Endothelial cell of umbilical vein (primary cell): ENCODE data around the gene NLRP11. TPM values are rescaled to one million over a fixed set of nuclear protein-coding genes. Genes with fewer than 3 reads are reported as not detected.

Experiments used
- BruUV-seq: library from RNA; stranded (reverse); fragments of 400-500 nt; replicated peaks from 2 replicates; lab custom pipeline; 2021; lab: Mats Ljungman, UMichigan
- CTCF ChIA-PET: fragments of 300-600, 350-600 bp; sonication (Branson Sonifier 250); formaldehyde crosslinking; loops from one replicate; lab custom pipeline; 2021; ENCODE audit warnings: antibody characterized with exemption, inconsistent platforms; lab: Charles Lee
- POLR2A ChIA-PET: fragments of 300-600, 350-600 bp; sonication (Branson Sonifier 250); formaldehyde crosslinking; loops from one replicate; lab custom pipeline; 2021; ENCODE audit warnings: antibody characterized with exemption, inconsistent platforms; lab: Charles Lee
- DNase-seq: peaks from one replicate; pipeline ENCODE4 v3.0.0-alpha.2; 2011; ENCODE audit warnings: low read depth, low spot score
- FAIRE-seq: peaks from 2 replicates; lab custom pipeline; 2011; peaks lifted over from hg19 to GRCh38; lab: Jason Lieb, UNC
- H2AFZ ChIP-seq: 2 replicates; pipeline ENCODE4 v1.6.0; 2012; ENCODE audit warnings: low read depth, low read length, control low read depth, inconsistent platforms
- H3K27ac ChIP-seq: 2 replicates; pipeline ENCODE4 v1.5.1; 2011; ENCODE audit warnings: low read depth, mild to moderate bottlenecking, control low read depth, low read length, moderate library complexity; ENCODE audit not compliant: insufficient read depth
- H3K27me3 ChIP-seq, 2 experiments: 2 replicates each; pipeline versions ENCODE4 v1.6.0 to v1.6.1; 2011; ENCODE audit warnings: low read length in 2 of 2, mixed read lengths in 1 of 2; ENCODE audit not compliant: control insufficient read depth in 2 of 2, insufficient read depth in 2 of 2
- H3K36me3 ChIP-seq, 2 experiments: 2 replicates in 1 of 2; 3 replicates in 1 of 2; pipeline ENCODE4 v1.5.1; 2011; ENCODE audit warnings: low read length in 2 of 2, mild to moderate bottlenecking in 1 of 2, moderate library complexity in 1 of 2; ENCODE audit not compliant: control insufficient read depth in 2 of 2, insufficient read depth in 2 of 2; ENCODE audit errors: extremely low read depth in 1 of 2
- H3K4me1 ChIP-seq: 3 replicates; pipeline ENCODE4 v1.5.1; 2011; ENCODE audit warnings: mild to moderate bottlenecking, low read length; ENCODE audit not compliant: control insufficient read depth, insufficient read depth; ENCODE audit errors: extremely low read depth
- H3K4me2 ChIP-seq: 2 replicates; pipeline ENCODE4 v1.6.1; 2011; ENCODE audit warnings: low read length, control low read depth, mixed read lengths; ENCODE audit not compliant: insufficient read depth
- H3K4me3 ChIP-seq, 3 experiments: fragments of 200-600 bp in 1 of 3; sonication (generic), shearing (Covaris generic) in 1 of 3; replicated peaks in 1 of 3; 2 replicates each; pipeline ENCODE4 v1.5.1; 2011 to 2016; ENCODE audit warnings: control low read depth in 3 of 3, low read length in 3 of 3, mild to moderate bottlenecking in 2 of 3, inconsistent platforms in 1 of 3, low read depth in 1 of 3, moderate library complexity in 1 of 3; ENCODE audit not compliant: insufficient read depth in 1 of 3
- H3K79me2 ChIP-seq: 2 replicates; pipeline ENCODE4 v1.6.0; 2012; ENCODE audit warnings: low read length, inconsistent platforms; ENCODE audit not compliant: control insufficient read depth, insufficient read depth
- H3K9ac ChIP-seq: replicated peaks from 2 replicates; pipeline ENCODE3; 2011; ENCODE audit warnings: low read length, control low read depth; ENCODE audit not compliant: insufficient read depth; ENCODE audit errors: extremely low read depth
- H3K9me1 ChIP-seq: replicated peaks from 3 replicates; pipeline ENCODE4 v1.6.0; 2011; ENCODE audit warnings: mild to moderate bottlenecking, low read length; ENCODE audit not compliant: control insufficient read depth, insufficient read depth; ENCODE audit errors: extremely low read depth
- H3K9me3 ChIP-seq: replicated peaks from 2 replicates; pipeline ENCODE4 v1.5.1; 2012; ENCODE audit warnings: low read length, inconsistent platforms; ENCODE audit not compliant: control insufficient read depth, insufficient read depth
- H4K20me1 ChIP-seq: replicated peaks from 2 replicates; pipeline ENCODE3; 2011; ENCODE audit warnings: mild to moderate bottlenecking, low read length; ENCODE audit not compliant: control insufficient read depth, insufficient read depth; ENCODE audit errors: extremely low read depth
- CTCF ChIP-seq, 2 donors: IDR thresholded peaks; 1 replicate in 1 of 2; 2 replicates in 1 of 2; pipeline ENCODE4 v1.5.1; 2011; ENCODE audit warnings: low read length in 2 of 2, mild to moderate bottlenecking in 2 of 2, moderate library complexity in 2 of 2, control low read depth in 1 of 2, inconsistent platforms in 1 of 2, low read depth in 1 of 2; ENCODE audit not compliant: insufficient read depth in 1 of 2; ENCODE audit errors: extremely low read depth in 1 of 2
- EZH2 ChIP-seq: IDR thresholded peaks from 2 replicates; pipeline ENCODE4 v1.6.1; 2012; ENCODE audit warnings: borderline replicate concordance, low read depth, mild to moderate bottlenecking, moderate library complexity, low read length, inconsistent platforms; ENCODE audit not compliant: severe bottlenecking
- FOS ChIP-seq: IDR thresholded peaks from 2 replicates; pipeline ENCODE4 v1.6.1; 2011; ENCODE audit warnings: mild to moderate bottlenecking, low read length, moderate library complexity, borderline replicate concordance; ENCODE audit not compliant: insufficient read depth
- GATA2 ChIP-seq: IDR thresholded peaks from 2 replicates; pipeline ENCODE4 v1.7.0; 2011; ENCODE audit warnings: low read depth, mild to moderate bottlenecking, moderate library complexity, mixed read lengths, low read length; ENCODE audit not compliant: insufficient read length, insufficient read depth
- JUN ChIP-seq: IDR thresholded peaks from 2 replicates; pipeline ENCODE4 v1.6.1; 2011; ENCODE audit warnings: borderline replicate concordance, low read depth; ENCODE audit not compliant: insufficient read length, insufficient read depth
- MAX ChIP-seq: IDR thresholded peaks from 2 replicates; pipeline ENCODE4 v1.6.1; 2011; ENCODE audit not compliant: insufficient read depth, insufficient read length
- MYC ChIP-seq: IDR thresholded peaks from one replicate; pipeline ENCODE4 v1.6.1; 2011; ENCODE audit warnings: mild to moderate bottlenecking, low read depth, low read length
- POLR2A ChIP-seq: IDR thresholded peaks from 2 replicates; pipeline ENCODE4 v1.6.1; 2012; ENCODE audit warnings: low read depth, mild to moderate bottlenecking, control low read depth, low read length
- POLR2AphosphoS5 ChIP-seq: IDR thresholded peaks from 2 replicates; pipeline ENCODE4 v1.6.1; 2012; ENCODE audit warnings: low read depth, mild to moderate bottlenecking, control low read depth, low read length, moderate library complexity; ENCODE audit not compliant: insufficient read depth
- dilution Hi-C: fragments of 300-500 bp; cut with MboI; formaldehyde crosslinking; loops from one replicate; pipeline ENCODE4 v1.15.0; 2019; ENCODE audit warnings: low sequenced_read_pairs; ENCODE audit not compliant: extremely low pct_ligation_motif_present
- intact Hi-C: fragments of 100-400 bp; cut with micrococcal nuclease; formaldehyde crosslinking; loops from one replicate; pipeline ENCODE4 v1.10.0; 2022
- polyA plus RNA-seq, 4 experiments: library from polyadenylated mRNA; depleted of rRNA in 3 of 4; stranded (reverse) in 3 of 4; unstranded in 1 of 4; fragments of >200 nt; gene quantifications; 2 replicates each; pipeline versions ENCODE4 v1.2.1 to v1.2.3, GENCODE V29; 2011 to 2012; ENCODE audit warnings: missing spikeins in 1 of 4
- total RNA-seq: library from RNA; stranded (reverse); gene quantifications from 2 replicates; pipeline ENCODE4 v1.2.3, GENCODE V29; 2021

NLRP11 gene
- total and polyA plus RNA-seq, 2 donors (not counting 3 experiments of a cell fraction or from before 2014, with no cell fraction given): not detected

- H4K20me1 ChIP-seq: no peaks in the 10 kb centered on the region
- no TSS peak for BruUV-seq
- H3K4me2 ChIP-seq: no peak overlapping the region
- H3K27ac ChIP-seq: no peak overlapping the region
- H3K9me1 ChIP-seq: no peaks in the 10 kb centered on the region
- FAIRE-seq (no peak), DNase-seq (no peak)
- no peaks in the 10 kb centered on the region for H3K79me2 ChIP-seq
- dilution Hi-C loops (no loop called here), intact Hi-C loops (no loop called here)
- H3K36me3 ChIP-seq: no peaks in the 10 kb centered on the region
- no peaks in the 10 kb centered on the region for H3K9me3 ChIP-seq
- ChIA-PET CTCF (no interaction called here), POLR2A (no interaction called here)
- H3K4me3 ChIP-seq: no peak overlapping the region
- no peak overlapping the region for H2AFZ ChIP-seq
- H3K27me3 ChIP-seq: no peaks in the 10 kb centered on the region
- H3K9ac ChIP-seq: no peak overlapping the region
- no peaks in the 10 kb centered on the region for H3K4me1 ChIP-seq
- no peak for TF ChIP-seq MAX
- TF ChIP-seq MYC: no peak
- no peak for TF ChIP-seq EZH2
- TF ChIP-seq GATA2: no peak
- no peak for TF ChIP-seq FOS
- no peak for TF ChIP-seq POLR2A
- TF ChIP-seq POLR2AphosphoS5: no peak
- TF ChIP-seq CTCF (IDR thresholded peaks at IDR 0.05; ENCODE audit: extremely low read depth in 1 of 2, insufficient read depth in 1 of 2, low read depth in 1 of 2, low read length in 2 of 2): no peak
- TF ChIP-seq JUN: no peak
These were observed 50.7 kb downstream of the NLRP11 start for GRCh38 chr19:55781112-55781511.
